ENCODE measurements around the gene RXRA. TPM values are rescaled to one million over a fixed set of nuclear protein-coding genes. Genes with fewer than 3 reads are reported as not detected.

Gene RXRA
- total RNA-seq, 1 experiment from 2014 or later = 23.2 TPM

DNA sequence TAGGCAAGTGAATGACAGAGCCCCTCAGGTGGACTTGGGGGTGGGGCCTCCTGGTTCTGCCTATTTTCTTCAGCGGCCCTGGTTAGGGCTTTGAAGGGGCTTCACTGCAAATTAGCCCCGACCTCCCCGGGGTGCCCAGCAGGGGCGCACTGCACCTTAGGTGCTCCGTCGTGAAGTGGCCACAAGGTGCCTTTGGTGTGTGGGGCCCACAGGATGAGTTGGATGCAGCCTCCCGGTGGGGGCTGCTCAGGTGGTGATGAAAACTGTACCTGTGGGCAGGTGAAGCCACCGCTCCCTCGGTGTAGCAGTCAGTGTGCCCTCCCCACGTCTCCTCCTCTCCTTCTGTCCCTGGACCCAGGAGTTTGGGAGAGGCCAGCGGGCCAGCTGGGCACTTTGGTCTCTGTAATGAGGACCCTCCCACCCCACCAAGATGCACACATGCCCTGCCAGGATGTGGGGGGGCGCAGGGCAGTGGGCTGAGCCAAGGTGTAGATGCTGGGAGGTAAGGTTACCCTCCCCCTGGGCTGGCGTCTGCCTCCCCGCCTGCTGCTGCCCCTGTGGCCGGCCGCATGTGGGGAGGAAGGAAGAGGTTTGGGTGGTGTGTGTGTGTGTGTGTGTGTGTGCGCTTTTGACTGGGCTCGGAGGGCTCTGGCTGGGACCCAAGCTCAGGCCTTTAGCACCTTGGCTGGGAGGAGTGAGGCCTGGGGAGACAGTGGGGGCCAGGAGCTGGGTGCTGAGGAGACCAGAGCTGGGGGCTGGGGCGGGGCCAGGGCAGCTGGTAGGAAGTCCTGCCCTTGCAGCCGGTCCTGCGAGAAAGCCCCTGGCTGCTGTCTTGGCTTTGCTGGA is 55.6 kb downstream of the RXRA start:
- DNase-seq = peak; percentile 67
- no peaks in the 10 kb centered on the region for H3K27me3 ChIP-seq (ENCODE audit: control insufficient read depth, insufficient read depth, low read length)
- no peak overlapping the region for H3K4me3 ChIP-seq (ENCODE audit: insufficient read depth, low read depth, low read length)
- H3K36me3 ChIP-seq (replicated peaks; ENCODE audit: control insufficient read depth, insufficient read depth, low read length) = no peaks in the 10 kb centered on the region

GRCh38 chr9:134382733-134383132 is 56.5 kb downstream of the RXRA start:
- no peaks in the 10 kb centered on the region for H3K36me3 ChIP-seq (replicated peaks; ENCODE audit: control insufficient read depth, insufficient read depth, low read length)
- H3K27me3 ChIP-seq (ENCODE audit: control insufficient read depth, insufficient read depth, low read length) = no peaks in the 10 kb centered on the region
- H3K4me3 ChIP-seq (ENCODE audit: insufficient read depth, low read depth, low read length) = no peak overlapping the region
- no peak for DNase-seq

DNA sequence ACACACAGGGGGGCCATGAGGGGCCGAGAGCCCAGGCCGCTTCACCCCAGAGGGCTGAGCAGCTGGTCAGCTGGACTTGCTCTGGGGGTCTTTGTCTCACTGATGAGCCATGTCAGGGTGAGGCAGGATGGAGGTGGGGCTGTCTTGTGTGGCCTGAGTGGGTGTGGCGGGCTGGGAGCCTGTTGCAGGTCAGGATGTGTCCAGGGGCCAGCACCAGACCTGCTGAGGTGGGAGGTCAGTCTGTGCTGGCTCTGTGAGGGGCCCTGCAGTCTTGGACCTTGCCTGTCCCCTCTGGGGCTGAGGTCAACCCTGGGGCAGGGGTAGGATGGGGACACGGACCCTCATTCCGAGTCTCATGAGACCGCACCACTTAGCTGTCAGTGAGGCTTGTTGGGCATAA is 56.9 kb downstream of the RXRA start:
- Histone ChIP-seq H3K36me3 (replicated peaks; ENCODE audit: control insufficient read depth, insufficient read depth, low read length) (no peaks in the 10 kb centered on the region), H3K27me3 (ENCODE audit: control insufficient read depth, insufficient read depth, low read length) (no peaks in the 10 kb centered on the region), H3K4me3 (ENCODE audit: insufficient read depth, low read depth, low read length) (no peak overlapping the region)
- no peak for DNase-seq

DNA sequence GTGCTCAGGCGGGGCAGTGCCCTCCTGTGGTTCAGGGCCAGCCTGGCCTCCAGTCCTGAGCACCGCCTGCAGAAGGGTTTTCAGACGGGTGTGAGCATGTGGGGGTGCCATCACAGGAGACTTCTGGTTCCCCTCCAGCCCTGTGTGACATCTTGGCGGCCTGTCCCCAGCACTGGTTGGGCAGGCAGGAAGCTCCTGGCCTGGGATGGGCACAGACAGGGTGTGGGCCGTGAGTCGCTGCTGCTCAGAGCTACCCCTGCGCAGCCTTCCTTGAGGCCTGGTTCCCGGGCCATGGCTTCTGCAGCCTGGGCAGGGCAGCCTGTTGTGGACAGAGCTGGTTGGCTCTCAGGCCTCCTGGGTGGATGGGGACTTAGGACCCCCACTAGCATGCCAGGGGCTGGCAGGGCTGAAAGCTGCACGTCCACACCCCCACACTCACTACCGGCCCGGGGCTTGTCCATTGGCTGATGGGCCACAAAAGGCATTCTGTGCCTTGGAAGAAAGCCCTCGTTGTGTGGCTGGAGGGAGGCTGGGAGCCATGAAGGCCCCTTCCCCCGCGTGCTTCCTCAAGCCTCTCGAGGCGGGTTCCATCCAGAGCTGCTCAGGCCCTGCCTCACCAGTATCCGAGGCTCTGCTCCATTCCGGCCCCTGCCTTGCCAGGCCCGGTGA is 58.7 kb downstream of the RXRA start:
- DNase-seq = peak; percentile 69
- no peaks in the 10 kb centered on the region for H3K27me3 ChIP-seq (ENCODE audit: control insufficient read depth, insufficient read depth, low read length)
- H3K36me3 ChIP-seq (replicated peaks; ENCODE audit: control insufficient read depth, insufficient read depth, low read length) = no peaks in the 10 kb centered on the region
- H3K4me3 ChIP-seq (ENCODE audit: insufficient read depth, low read depth, low read length) = no peak overlapping the region

DNA sequence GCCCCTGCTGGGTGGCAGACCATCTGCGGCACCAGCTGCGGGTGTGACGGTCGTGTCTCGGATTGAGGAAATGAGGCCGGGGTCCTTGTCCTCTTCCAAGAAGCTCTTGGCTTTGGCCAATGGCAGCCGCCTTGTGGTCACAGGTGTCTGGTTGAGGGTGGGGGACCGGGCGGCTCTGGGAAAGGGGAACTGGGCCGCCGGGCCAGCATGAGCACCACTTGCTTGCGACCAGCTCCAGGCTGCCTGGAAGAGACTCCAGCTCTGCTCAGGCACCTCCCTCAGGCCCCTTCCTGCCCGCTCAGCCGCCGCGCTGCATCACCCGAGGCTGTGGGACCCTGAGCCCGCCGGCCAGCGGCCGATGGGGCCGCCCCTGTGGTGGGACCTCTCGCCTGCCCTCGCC is 59.7 kb downstream of the RXRA start:
- peak; percentile 62 for DNase-seq
- H3K4me3 ChIP-seq (ENCODE audit: insufficient read depth, low read depth, low read length) = no peak overlapping the region
- no peaks in the 10 kb centered on the region for H3K36me3 ChIP-seq (replicated peaks; ENCODE audit: control insufficient read depth, insufficient read depth, low read length)
- H3K27me3 ChIP-seq (ENCODE audit: control insufficient read depth, insufficient read depth, low read length) = no peaks in the 10 kb centered on the region

DNA sequence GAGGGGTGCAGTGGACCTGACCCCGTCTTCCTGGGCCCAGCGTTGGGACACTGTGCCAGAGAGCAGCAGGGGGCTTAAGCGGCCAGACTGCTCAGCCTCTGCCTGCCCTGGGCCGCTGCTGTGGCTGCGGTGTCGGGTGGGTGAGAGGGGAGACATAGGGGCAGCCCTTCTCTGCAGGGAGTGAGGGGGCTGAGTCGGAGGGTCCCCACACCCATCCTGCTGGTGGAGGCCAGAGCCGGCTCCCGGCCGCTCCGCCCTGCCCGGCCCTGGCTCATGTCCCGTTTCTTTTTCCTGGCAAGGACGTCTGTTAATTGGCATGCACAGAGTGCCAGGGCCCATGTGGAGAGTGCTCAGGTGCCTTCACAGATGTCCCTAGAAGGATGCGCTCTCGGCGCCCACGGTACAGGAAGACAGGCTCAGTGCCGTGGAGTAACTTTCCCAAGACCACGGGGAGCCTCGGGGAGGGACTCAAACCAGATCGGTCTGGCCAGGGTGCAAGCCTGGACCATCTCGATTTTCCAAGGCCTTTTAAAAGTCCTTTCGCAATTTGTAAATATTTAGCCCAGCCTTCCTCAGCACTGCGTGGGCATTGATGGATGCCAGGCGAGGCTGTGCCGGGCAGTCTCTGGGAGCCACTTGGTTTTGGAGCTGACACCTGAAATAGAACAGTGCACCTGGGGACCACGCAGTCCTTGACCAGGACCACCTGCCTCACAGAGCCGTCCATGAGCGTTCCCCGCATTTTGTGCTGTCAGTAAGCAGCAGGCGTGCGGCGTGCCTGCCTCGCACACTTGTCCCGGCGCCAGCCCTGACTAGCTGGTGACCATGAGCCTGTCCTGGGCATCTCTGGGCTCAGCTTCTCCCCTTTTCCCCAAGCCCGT is 60.9 kb downstream of the RXRA start:
- no peak for DNase-seq
- no peaks in the 10 kb centered on the region for H3K36me3 ChIP-seq (replicated peaks; ENCODE audit: control insufficient read depth, insufficient read depth, low read length)
- H3K27me3 ChIP-seq (ENCODE audit: control insufficient read depth, insufficient read depth, low read length) = no peaks in the 10 kb centered on the region
- H3K4me3 ChIP-seq (ENCODE audit: insufficient read depth, low read depth, low read length) = no peak overlapping the region

DNA sequence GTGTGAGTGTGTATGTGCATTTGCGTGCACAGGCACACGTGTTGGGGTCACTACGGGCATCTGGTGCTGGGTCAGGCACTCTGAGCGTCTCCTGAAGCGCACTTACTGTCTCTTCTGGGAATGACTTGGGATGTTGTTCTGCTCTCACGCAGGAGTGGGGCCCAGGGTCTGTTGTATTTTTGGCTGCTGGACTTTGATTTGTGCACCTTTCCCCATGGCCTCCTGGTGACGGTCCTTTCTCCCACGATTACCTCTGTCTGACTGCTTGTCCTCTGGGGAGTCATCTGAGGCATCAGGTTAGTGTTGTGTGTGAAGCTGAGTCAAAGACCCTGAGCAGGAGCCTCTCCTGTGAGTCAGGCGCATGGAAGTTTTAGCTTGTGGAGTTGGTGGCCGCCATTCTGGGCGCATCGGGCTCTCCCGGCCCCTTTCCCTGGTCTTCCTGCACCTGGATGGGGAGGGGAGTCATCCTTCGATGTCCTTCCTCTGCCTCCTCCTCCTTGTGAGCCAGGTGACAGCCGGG is 62.1 kb downstream of the RXRA start:
- no peak overlapping the region for H3K4me3 ChIP-seq (ENCODE audit: insufficient read depth, low read depth, low read length)
- no peak for DNase-seq
- no peaks in the 10 kb centered on the region for H3K36me3 ChIP-seq (replicated peaks; ENCODE audit: control insufficient read depth, insufficient read depth, low read length)
- H3K27me3 ChIP-seq (ENCODE audit: control insufficient read depth, insufficient read depth, low read length) = no peaks in the 10 kb centered on the region

GRCh38 chr9:134388976-134389375 is 62.7 kb downstream of the RXRA start:
- DNase-seq = no peak
- Histone ChIP-seq H3K36me3 (replicated peaks; ENCODE audit: control insufficient read depth, insufficient read depth, low read length) (no peaks in the 10 kb centered on the region), H3K27me3 (ENCODE audit: control insufficient read depth, insufficient read depth, low read length) (no peaks in the 10 kb centered on the region), H3K4me3 (ENCODE audit: insufficient read depth, low read depth, low read length) (no peak overlapping the region)

- H3K27me3 ChIP-seq (ENCODE audit: control insufficient read depth, insufficient read depth, low read length) = no peaks in the 10 kb centered on the region
- no peak for DNase-seq
- no peaks in the 10 kb centered on the region for H3K36me3 ChIP-seq (replicated peaks; ENCODE audit: control insufficient read depth, insufficient read depth, low read length)
- H3K4me3 ChIP-seq (ENCODE audit: insufficient read depth, low read depth, low read length) = no peak overlapping the region
These were observed 63.4 kb downstream of the RXRA start for GRCh38 chr9:134389642-134390041.

DNA sequence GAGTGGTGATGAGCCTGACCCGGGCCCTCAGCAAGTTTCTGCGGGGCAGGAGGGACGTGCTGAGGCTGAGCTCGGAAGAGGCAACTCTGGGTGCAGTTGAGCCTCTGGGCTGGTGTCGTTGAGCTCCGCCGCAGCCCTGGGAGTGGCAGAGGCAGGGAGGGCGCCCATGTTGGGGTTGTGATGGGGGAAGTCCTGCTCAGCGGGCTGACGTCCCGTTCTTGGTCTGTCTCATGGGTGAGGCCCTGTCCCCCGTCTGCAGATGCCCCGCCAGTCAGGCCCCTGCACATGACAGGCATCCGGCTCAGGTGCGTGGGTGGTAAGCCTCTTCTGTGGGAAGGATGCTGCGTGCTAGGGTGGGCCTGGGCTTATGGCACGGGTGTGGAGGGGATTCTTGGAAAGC is 64.3 kb downstream of the RXRA start:
- no peak for DNase-seq
- Histone ChIP-seq H3K4me3 (ENCODE audit: insufficient read depth, low read depth, low read length) (no peak overlapping the region), H3K36me3 (replicated peaks; ENCODE audit: control insufficient read depth, insufficient read depth, low read length) (no peaks in the 10 kb centered on the region), H3K27me3 (ENCODE audit: control insufficient read depth, insufficient read depth, low read length) (no peaks in the 10 kb centered on the region)

- DNase-seq = no peak
- H3K36me3 ChIP-seq (replicated peaks; ENCODE audit: control insufficient read depth, insufficient read depth, low read length) = no peaks in the 10 kb centered on the region
- no peak overlapping the region for H3K4me3 ChIP-seq (ENCODE audit: insufficient read depth, low read depth, low read length)
- H3K27me3 ChIP-seq (ENCODE audit: control insufficient read depth, insufficient read depth, low read length) = no peaks in the 10 kb centered on the region
These were observed 64.7 kb downstream of the RXRA start for GRCh38 chr9:134390947-134391318.

DNA sequence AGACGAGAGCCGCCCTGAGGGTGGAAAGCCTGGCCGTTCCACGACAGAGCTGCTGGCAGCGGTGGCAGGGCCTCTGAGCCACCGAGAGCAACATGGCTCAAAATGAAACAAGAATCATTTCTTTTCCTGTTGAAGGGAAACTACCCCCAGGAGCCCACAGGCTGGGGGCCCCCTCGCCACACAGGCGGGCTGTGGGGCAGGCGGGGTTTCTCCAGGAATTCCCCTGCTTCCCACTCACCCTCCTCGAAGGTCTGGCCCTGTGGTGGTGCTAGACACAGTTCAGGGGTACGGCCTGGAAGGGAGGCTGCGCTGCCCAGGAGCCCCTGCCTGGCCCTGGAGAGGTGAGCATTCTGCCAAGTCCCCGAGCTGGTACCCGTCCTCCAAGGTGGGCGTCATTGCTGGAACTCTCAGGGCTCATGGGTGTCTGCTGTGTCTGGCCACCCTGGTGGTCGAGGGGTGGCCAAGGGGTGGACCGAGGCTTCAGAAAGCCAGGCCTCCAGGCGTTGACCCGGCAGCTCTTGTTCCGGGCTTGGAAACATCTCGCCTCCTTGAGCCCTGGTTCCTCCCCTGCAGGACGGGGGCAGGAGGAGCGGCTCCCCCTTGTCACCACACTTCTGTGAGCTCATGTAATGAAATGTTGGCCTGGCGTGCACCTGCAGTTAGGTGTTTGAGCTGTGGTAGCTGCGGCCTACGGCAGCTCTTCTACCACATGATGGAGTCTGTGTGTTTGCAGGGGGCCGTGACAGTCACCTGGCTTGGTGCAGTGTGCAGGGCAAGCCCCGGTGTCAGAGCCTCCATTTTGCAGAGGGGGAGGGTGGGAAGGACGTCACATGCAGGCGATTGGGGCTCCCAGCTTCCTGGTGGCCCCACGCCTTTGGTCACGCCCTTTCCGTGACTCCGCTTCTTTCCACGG is 65.3 kb downstream of the RXRA start:
- Histone ChIP-seq H3K27me3 (ENCODE audit: control insufficient read depth, insufficient read depth, low read length) (no peaks in the 10 kb centered on the region), H3K4me3 (ENCODE audit: insufficient read depth, low read depth, low read length) (no peak overlapping the region), H3K36me3 (replicated peaks; ENCODE audit: control insufficient read depth, insufficient read depth, low read length) (no peaks in the 10 kb centered on the region)
- no peak for DNase-seq

DNA sequence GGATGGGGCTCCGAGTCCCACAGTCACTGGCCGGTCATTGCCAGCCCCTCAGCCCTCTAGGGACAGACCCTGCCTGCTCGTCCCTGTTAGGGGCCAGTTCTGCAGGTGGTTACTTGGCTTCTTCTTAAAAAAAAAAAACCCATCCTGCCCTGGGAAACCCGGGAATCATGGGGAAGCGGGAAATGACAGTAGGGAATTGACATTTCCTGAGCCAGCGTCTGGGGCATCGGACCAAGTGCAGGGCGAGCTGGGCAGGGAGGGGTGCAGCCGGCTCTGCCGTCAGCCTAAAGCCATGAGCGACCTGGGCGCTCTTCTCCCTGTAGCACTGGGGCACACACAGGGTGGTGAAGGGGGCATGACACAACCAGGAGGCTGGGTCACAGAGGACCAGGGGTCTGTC is 66.6 kb downstream of the RXRA start:
- H3K36me3 ChIP-seq (replicated peaks; ENCODE audit: control insufficient read depth, insufficient read depth, low read length) = no peaks in the 10 kb centered on the region
- no peak for DNase-seq
- H3K4me3 ChIP-seq (ENCODE audit: insufficient read depth, low read depth, low read length) = no peak overlapping the region
- no peaks in the 10 kb centered on the region for H3K27me3 ChIP-seq (ENCODE audit: control insufficient read depth, insufficient read depth, low read length)

Measured in H7 (cell line).